ENCODE data around the gene KIAA1549. TPM values are rescaled to one million over a fixed set of nuclear protein-coding genes. Genes with fewer than 3 reads are reported as not detected.

Gene KIAA1549
- total RNA-seq, 3 donors from 2014 or later (not counting 1 experiment from before 2014, with no cell fraction given): 0.08 to 0.09 (median 0.09) TPM

GRCh38 chr7:138845711-138846110 is 135.5 kb downstream of the KIAA1549 start:
- H3K9me3 ChIP-seq (ENCODE audit: control insufficient read depth, insufficient read depth, low read length): no peaks in the 10 kb centered on the region
- ATAC-seq: no peak
- intact Hi-C loops (cut with micrococcal nuclease): no loop called here
- Mint-ChIP-seq H3K4me1 (no peaks in the 10 kb centered on the region), H3K27ac (no peak overlapping the region), H3K36me3 (no peaks in the 10 kb centered on the region), H3K9me3 (peaks cover 0 to 3% of the 10 kb centered on the region in 2 donors), H3K27me3 (ENCODE audit: low read depth in 2 of 2) (peaks cover 11 to 17% of the 10 kb centered on the region in 2 donors), H3K4me3 (no peak overlapping the region)
- no peaks in the 10 kb centered on the region for H3K27me3 ChIP-seq (ENCODE audit: control insufficient read depth, insufficient read depth, low read length)
- DNase-seq: no peak
- H3K27ac ChIP-seq (ENCODE audit: low read length): no peak overlapping the region
- H3K36me3 ChIP-seq (ENCODE audit: control insufficient read depth, insufficient read depth, low read length): no peaks in the 10 kb centered on the region
- 33% methylated on average over 2 of the region's 2 CpGs for WGBS (ENCODE audit: insufficient coverage)
- no peaks in the 10 kb centered on the region for H3K4me1 ChIP-seq (ENCODE audit: control insufficient read depth, insufficient read depth, low read length)
- no peak for TF ChIP-seq CTCF (IDR thresholded peaks at IDR 0.05)
- no peak overlapping the region for H3K4me3 ChIP-seq (ENCODE audit: low read length)

GRCh38 chr7:138843632-138844580 is 137.3 kb downstream of the KIAA1549 start:
- 90% methylated on average over 18 of the region's 20 CpGs for WGBS (ENCODE audit: insufficient coverage)
- no peaks in the 10 kb centered on the region for H3K36me3 Mint-ChIP-seq
- ATAC-seq: peak in 1 of 3 donors; percentile 21

GRCh38 chr7:138842111-138842510 is 139.1 kb downstream of the KIAA1549 start:
- H3K4me3 Mint-ChIP-seq: no peak overlapping the region
- H3K27me3 ChIP-seq (ENCODE audit: control insufficient read depth, insufficient read depth, low read length): no peaks in the 10 kb centered on the region

More at GRCh38 chr7:138843632-138844580, 137.3 kb downstream of the KIAA1549 start:
- Mint-ChIP-seq H3K4me1 (no peaks in the 10 kb centered on the region), H3K9me3 (no peaks in the 10 kb centered on the region), H3K27ac (no peak overlapping the region), H3K4me3 (no peak overlapping the region), H3K27me3 (ENCODE audit: low read depth in 2 of 2) (peaks cover 11 to 17% of the 10 kb centered on the region in 2 donors)
- Histone ChIP-seq H3K36me3 (ENCODE audit: control insufficient read depth, insufficient read depth, low read length) (no peaks in the 10 kb centered on the region), H3K4me3 (ENCODE audit: low read length) (no peak overlapping the region), H3K27me3 (ENCODE audit: control insufficient read depth, insufficient read depth, low read length) (no peaks in the 10 kb centered on the region), H3K9me3 (ENCODE audit: control insufficient read depth, insufficient read depth, low read length) (no peaks in the 10 kb centered on the region), H3K27ac (ENCODE audit: low read length) (no peak overlapping the region), H3K4me1 (ENCODE audit: control insufficient read depth, insufficient read depth, low read length) (no peaks in the 10 kb centered on the region)
- no peak for TF ChIP-seq CTCF (IDR thresholded peaks at IDR 0.05)
- intact Hi-C loops (cut with micrococcal nuclease): no loop called here
- no peak for DNase-seq

More at GRCh38 chr7:138842111-138842510, 139.1 kb downstream of the KIAA1549 start:
- no peaks in the 10 kb centered on the region for H3K9me3 ChIP-seq (ENCODE audit: control insufficient read depth, insufficient read depth, low read length)
- DNase-seq (no peak), ATAC-seq (no peak)
- H3K9me3 Mint-ChIP-seq: no peaks in the 10 kb centered on the region
- no peaks in the 10 kb centered on the region for H3K4me1 ChIP-seq (ENCODE audit: control insufficient read depth, insufficient read depth, low read length)
- H3K27ac ChIP-seq (ENCODE audit: low read length): no peak overlapping the region
- H3K36me3 Mint-ChIP-seq: no peaks in the 10 kb centered on the region
- peaks cover 7 to 10% of the 10 kb centered on the region in 2 donors for H3K27me3 Mint-ChIP-seq (ENCODE audit: low read depth in 2 of 2)
- no peaks in the 10 kb centered on the region for H3K36me3 ChIP-seq (ENCODE audit: control insufficient read depth, insufficient read depth, low read length)
- no peak overlapping the region for H3K4me3 ChIP-seq (ENCODE audit: low read length)
- H3K27ac Mint-ChIP-seq: no peak overlapping the region
- intact Hi-C loops (cut with micrococcal nuclease): no loop called here
- TF ChIP-seq CTCF (IDR thresholded peaks at IDR 0.05): no peak
- H3K4me1 Mint-ChIP-seq: no peaks in the 10 kb centered on the region
- whole genome bisulfite sequencing (ENCODE audit: insufficient coverage): 58% methylated on average over 12 of the region's 12 CpGs

Data from natural killer cell (primary cell).